GM19240 (cell line): ENCODE measurements around the gene RNF26.
A peak's percentile ranks its signal among the peaks of the same experiment; 100 is the strongest.

Experiments used
- DNase-seq: peaks from one replicate; pipeline ENCODE4 v3.0.0; 2011; ENCODE audit warnings: low spot score; ENCODE audit not compliant: insufficient read length

Gene RNF26

DNA sequence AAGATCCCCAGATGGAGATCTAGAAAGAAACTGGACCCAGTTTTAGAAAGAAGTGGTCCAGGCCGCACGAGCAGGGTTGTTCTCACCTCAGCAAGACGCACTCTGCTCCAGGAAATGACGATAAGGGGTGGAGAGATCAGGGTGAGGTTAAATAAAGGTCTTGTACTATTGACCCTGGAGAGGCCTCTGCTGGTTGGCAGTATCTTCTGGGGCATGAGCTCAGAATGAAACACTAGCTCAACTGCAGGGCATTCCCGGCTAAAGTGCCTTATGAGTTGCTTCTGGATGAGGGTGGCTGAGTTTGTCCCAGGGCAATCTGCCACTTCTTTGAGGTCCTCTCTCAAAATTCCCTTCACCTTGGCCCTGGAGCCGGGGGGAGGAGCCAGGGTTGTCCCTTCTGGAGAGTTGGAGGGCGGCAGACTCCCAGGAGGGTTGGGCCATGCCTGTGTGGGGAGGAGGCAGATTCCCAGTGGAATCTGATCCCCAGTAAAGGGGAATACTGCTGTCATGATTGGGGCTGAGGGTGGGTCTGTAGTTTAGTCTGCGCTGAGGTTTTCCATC lies 36.2 kb downstream of the RNF26 start:
- no peak for DNase-seq

- DNase-seq, result no peak
Measured at GRCh38 chr11:119371067-119371601, 36.8 kb downstream of the RNF26 start.

DNA sequence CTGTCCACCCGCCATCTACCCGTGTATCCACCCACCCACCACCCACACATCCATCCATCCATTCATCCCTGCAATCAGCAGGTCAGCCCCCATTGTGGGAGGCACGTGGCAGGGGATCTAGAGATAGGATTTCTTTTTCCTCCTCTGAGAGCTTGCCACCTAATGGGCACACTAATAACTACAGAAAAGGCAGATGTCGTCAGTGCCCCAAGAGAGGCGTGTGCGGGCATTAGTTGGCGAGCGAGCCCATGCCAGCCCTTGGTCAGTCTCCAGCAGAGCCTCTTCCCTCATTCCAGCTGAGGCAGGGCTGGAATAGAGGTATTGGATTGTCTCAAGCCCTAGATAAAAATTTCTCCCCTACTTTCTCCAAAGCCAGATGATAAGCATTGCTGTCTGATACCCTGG lies 37.5 kb downstream of the RNF26 start:
- no peak for DNase-seq

DNA sequence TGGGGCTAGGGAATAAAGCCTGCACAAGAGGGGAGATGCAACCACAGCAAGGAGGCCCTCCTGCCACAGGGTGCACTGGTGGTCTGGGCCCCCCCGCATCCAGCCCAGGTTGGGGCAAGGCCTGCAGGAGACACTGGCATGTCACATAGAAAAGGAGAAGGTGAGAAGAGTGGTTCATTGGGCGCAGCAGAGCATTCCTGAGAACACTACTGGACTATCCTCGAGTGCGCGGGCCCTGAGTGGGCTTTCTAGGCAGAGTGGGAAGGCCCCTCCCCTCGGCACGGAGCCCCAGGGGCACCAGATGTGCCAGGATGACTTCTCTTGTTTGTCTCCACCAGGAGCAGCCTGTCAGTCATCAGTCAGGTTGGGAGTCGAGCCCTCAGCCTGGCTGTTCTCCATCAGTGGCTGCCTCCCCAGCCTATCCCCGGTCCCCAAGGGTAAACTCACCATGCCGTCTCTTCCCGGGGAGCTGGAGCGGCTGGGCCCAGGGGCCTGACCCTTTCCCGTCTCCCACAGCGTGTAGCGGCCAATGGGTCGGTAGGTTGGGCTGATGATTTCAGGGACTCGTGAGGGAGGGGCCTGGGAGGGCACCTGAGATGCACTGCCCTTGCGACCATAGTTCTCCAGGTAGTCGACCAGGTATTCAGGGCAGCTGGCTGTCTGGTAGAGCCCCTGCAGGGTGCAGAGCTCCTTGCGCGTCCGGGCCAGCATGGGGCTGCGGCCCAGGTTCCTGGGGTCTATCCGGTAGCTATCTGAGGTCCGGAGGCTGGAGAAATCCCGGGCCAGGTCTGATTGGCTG lies 38.1 kb downstream of the RNF26 start:
- no peak for DNase-seq

DNA sequence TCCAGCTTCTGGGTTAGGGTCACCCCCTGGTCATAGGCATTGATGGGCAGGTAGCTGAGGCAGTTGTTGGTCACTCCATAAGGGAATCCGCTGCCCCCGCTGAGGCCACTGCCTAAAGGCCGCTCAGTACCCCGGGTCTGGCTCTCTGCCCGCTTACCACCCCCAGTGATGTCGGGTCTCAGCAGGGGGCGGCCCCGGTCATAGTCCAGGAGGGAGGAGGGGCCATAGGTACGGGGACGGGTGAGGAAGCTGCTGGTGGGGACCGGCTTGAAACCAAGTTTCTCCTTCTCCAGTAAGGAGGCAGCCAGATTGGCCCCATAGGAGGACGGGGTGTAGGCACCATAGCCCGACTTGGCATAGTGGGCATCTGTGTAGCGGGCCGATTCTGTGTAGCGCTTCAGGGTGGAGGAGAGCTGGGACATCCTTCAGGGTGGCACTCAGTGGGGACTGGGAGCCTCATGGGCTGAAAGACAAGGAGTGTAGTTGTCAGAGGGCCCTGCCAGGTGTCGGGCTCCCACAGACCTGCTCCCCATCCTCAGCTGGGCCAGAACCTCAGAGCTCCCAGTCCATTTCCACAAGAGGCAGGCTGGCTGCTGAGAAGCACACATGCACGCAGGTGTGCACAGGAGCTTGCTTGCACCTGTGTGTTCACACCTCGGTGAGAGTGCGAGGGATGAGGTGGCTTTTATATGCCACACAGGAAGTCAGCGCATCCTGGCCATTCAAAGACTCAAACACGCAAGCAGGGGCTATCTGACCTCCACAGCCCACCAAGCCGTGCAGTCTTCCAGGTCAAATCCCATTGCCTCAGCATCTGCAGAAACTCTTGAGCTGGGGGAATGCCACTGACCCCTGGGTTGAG lies 39.0 kb downstream of the RNF26 start:
- no peak for DNase-seq

- DNase-seq, result no peak
Measured at GRCh38 chr11:119373921-119374631, 39.7 kb downstream of the RNF26 start.

GRCh38 chr11:119374632-119375336 lies 40.5 kb downstream of the RNF26 start:
- DNase-seq, result no peak

DNA sequence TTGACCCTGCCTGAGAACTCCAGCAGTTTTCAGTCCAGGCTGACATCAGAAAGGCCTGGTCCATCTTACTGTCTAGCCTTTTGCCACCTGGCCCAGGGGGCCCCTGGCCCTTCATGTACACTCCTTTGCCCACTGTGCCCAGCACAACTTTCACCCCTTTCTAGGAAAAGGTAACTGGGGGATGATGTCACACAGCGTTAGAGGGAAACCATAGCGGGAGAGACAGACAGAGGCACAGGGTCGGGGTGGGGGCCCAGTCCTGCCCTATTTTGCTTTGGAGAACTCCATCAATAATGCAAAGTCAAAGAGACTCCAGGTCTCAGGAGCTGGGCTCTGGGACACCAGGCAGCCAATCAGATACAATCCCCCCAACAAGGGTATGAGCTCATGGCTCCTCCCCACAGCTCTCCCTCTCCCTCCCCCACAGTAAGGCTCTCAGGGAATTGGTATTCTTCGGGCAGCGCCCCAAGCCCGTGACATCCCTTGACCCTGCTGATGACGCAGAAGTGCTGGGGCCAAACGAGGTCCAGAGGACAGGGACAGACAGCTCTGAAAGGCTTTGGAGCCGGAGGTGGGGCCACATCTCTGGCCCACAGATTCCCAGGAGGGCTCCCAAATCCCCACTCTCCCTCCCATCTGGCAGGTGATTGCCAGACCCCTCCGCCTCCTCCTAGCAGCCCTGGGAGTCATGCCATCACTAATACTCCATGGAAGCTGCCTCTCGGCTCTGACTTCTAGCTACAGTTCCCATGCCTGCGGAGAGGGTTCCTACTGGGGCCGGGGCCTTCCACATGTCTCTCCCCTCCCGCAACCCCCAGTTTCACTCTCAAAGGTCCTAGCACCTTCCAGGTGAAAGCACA lies 41.2 kb downstream of the RNF26 start:
- no peak for DNase-seq

- DNase-seq, result no peak
Measured at GRCh38 chr11:119376197-119376847, 42.0 kb downstream of the RNF26 start.

DNA sequence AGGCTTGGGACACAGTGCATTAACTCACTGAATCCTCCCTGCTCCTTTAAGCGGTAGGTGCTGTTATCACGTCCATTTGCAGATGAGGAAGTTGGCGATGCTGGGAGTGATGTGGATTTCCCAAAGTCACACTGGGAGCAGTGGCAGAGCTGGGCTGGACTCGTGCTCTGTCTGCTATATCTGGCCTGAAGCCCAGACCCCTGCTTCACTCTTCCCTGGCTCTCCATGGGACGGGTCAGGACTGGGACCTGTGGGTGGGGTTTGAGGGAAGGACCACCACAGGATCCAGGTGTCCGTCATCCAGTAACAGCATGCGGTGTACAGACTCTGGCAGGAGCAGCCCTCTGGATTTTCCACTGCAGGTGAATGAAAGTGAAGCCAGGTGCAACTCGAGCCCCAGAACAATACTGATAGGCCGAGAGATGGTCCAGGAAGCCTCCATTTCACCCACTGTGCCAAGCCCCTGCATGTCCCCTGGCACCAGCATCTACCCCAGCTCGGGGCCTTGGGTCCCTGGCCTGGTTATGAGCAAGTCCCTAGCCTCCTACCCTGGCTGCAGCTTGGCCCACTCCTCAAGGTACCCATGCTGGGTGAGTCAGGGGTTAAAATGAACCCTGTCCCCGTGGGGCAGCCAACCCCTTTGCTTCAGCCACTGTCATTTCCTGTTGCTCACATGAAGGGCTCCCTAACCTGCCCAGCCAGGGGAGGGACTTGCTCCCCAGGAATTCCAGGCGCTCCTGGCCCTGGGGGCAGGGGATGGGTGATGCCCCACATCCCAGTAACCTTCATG lies 43.0 kb downstream of the RNF26 start:
- no peak for DNase-seq

- no peak for DNase-seq
Measured at GRCh38 chr11:119377961-119378667, 43.8 kb downstream of the RNF26 start.

DNA sequence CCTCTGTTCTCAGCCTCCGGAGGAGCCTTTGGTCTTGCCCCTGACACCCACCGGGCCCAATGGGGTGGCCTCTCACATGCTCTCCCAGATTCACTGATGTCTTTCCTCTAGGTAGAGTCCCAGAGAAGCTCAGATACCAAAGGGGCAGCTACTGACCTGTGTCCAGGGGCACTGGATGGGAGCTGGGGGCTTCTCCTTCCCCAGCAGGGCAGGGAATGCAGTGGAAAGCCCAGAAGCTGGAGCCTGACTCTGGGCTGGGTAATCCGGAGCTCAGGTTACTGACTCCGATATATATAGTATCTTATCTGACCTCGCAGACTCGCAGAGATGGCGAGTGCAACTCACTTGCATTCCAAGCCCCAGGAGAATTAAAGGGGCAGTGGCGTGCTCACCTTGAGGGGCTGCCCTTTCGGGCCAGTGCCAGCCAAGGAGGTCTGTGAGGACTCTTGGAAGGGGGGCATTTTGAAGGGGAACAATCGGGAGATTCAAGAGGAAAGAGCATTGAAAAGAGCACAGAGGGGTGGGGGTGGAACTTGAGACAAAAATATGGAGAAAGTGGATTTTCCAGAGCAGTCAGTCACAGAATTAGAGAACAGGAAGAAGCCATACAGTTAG lies 44.6 kb downstream of the RNF26 start:
- DNase-seq, result no peak

GRCh38 chr11:119380160-119380826 lies 46.0 kb downstream of the RNF26 start:
- no peak for DNase-seq

- no peak for DNase-seq
Measured at GRCh38 chr11:119380827-119381180, 46.5 kb downstream of the RNF26 start.

DNA sequence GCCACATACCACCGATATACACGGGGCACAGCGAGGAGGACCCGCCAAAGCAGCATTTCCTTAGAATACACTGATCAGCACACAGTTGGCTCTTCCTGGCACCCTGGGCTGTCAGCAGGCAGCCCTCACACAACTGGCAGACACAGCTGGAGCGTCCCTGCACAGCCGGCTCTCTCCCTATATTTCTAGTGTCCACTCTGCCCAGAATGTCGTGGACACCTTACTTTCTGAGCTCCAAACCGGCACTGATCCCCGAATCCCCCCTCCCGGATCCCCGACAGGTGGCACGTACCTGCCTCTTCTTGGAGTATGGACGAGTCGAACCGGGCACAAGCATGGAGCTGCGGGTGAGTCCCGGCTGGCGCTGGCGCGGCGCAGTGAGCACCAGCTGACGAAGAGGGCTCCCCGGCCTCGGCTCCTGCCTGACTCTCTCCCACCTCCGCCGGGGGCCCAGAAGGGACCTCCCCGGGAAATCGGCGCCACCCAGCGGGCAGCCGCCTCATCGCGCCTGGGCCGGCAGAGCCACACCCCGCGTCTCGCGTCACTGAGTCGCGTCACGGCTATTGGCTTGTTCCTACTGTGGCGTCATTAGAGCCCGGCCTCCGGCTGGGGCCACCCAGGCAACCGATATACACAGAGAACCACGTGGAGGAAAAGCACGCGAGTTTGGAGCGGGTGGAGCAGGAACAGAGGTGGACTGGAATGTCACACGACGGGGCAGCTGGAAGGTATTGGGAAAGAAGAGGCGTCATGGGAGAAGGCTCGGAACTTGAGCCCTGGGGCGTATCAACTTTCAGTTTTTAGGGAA lies 47.1 kb downstream of the RNF26 start, which contains the start of gene USP2:
USP2 (minus strand) TSS at position 510 of the 808 bp plus-strand sequence. CDS start 8,210 bp downstream, outside the sequence.
- DNase-seq, result peak; percentile 90

- DNase-seq, result no peak
Measured at GRCh38 chr11:119382101-119382500, 47.8 kb downstream of the RNF26 start.
